ENCODE measurements around the gene ATG2A.

- no peak for TF ChIP-seq CTCF (IDR thresholded peaks at IDR 0.05)
- TF ChIP-seq ZFX (IDR thresholded peaks at IDR 0.05; ENCODE audit: borderline replicate concordance), result no peak
Observed at GRCh38 chr11:64930340-64930739, 13.3 kb upstream of the ATG2A start.

Measured in 22Rv1 (cell line).